GM13977 (cell line): ENCODE results near the gene SOCS6.

Experiments used
- DNase-seq: peaks from one replicate; pipeline ENCODE4 v3.0.0; 2012; ENCODE audit warnings: low spot score
- CTCF ChIP-seq: IDR thresholded peaks from 2 replicates; pipeline ENCODE4 v1.5.1; 2012; ENCODE audit warnings: mild to moderate bottlenecking, control low read depth; ENCODE audit not compliant: insufficient read depth; ENCODE audit errors: extremely low read depth, missing control alignments
- in situ Hi-C: fragments of 300-500 bp; cut with MboI; formaldehyde crosslinking; loops from one replicate; pipeline ENCODE4 v1.12.0; 2022; ENCODE audit warnings: low sequenced_read_pairs, low pct_unique_long_range_greater_than_20kb, mixed read lengths, inconsistent platforms; ENCODE audit not compliant: unreplicated experiment

SOCS6 gene

GRCh38 chr18:70288171-70288850 lies 534 bp upstream of the SOCS6 start:
- in situ Hi-C loops, result no loop called here
- TF ChIP-seq CTCF, result no peak
- peak; percentile 63 for DNase-seq

GRCh38 chr18:70289351-70290312 lies 787 bp downstream of the SOCS6 start:
- no peak for TF ChIP-seq CTCF
- DNase-seq, result peak; percentile 83
- in situ Hi-C loops, result no loop called here

- in situ Hi-C loops, result no loop called here
- no peak for TF ChIP-seq CTCF
- no peak for DNase-seq
Observed at GRCh38 chr18:70290482-70291294, 1.8 kb downstream of the SOCS6 start.

- TF ChIP-seq CTCF, result no peak
- DNase-seq, result no peak
- in situ Hi-C loops, result no loop called here
Observed at GRCh38 chr18:70291295-70291574, 2.4 kb downstream of the SOCS6 start.

- DNase-seq, result no peak
- TF ChIP-seq CTCF, result no peak
- in situ Hi-C loops, result no loop called here
Observed at GRCh38 chr18:70292628-70293027, 3.8 kb downstream of the SOCS6 start.

GRCh38 chr18:70293166-70293565 lies 4.3 kb downstream of the SOCS6 start:
- no peak for TF ChIP-seq CTCF
- no peak for DNase-seq
- in situ Hi-C loops, result no loop called here
